Activated naive CD8-positive, alpha-beta T cell treated with anti-CD3 and anti-CD28 coated beads for 36 hours (primary cell): ENCODE data around the gene ZCCHC7. TPM values are rescaled to one million over a fixed set of nuclear protein-coding genes. Genes with fewer than 3 reads are reported as not detected.
"Not testable (repeated sequence)": the region's sequence is repeated elsewhere in the genome, so short reads cannot be mapped to it uniquely, and the experiment has no call there.

Source experiments
- DNase-seq: peaks from one replicate; pipeline ENCODE4 v3.0.0; 2021
- H3K27ac Mint-ChIP-seq: one replicate; pipeline ENCODE4 v1.8.0; 2022; ENCODE audit warnings: mild to moderate bottlenecking, moderate library complexity, mixed read lengths
- H3K27me3 Mint-ChIP-seq: one replicate; pipeline ENCODE4 v1.8.0; 2022; ENCODE audit warnings: mild to moderate bottlenecking, mixed read lengths
- H3K36me3 Mint-ChIP-seq: one replicate; pipeline ENCODE4 v1.8.0; 2021; ENCODE audit warnings: mild to moderate bottlenecking, mixed read lengths
- H3K4me1 Mint-ChIP-seq: one replicate; pipeline ENCODE4 v1.8.0; 2021; ENCODE audit warnings: mixed read lengths
- H3K4me3 Mint-ChIP-seq: one replicate; pipeline ENCODE4 v1.8.0; 2022; ENCODE audit warnings: mild to moderate bottlenecking, moderate library complexity, mixed read lengths
- H3K9me3 Mint-ChIP-seq: one replicate; pipeline ENCODE4 v1.8.0; 2022; ENCODE audit warnings: mixed read lengths
- total RNA-seq, 2 experiments: library from RNA; stranded (reverse); gene quantifications; one replicate each; pipeline ENCODE4 v1.2.3, GENCODE V29; 2021

Gene ZCCHC7
- total RNA-seq, 2 experiments from 2014 or later = 35.4 to 37.5 TPM

- Mint-ChIP-seq H3K9me3 (peaks cover 12% of the 10 kb centered on the region), H3K4me1 (peaks cover 70% of the 10 kb centered on the region), H3K27ac (peak overlapping the region; percentile 99), H3K36me3 (peaks cover 41% of the 10 kb centered on the region)
- H3K4me3 Mint-ChIP-seq, DNase-seq, H3K27me3 Mint-ChIP-seq: not testable (repeated sequence)
Measured at GRCh38 chr9:37291612-37292238, 171.4 kb downstream of the ZCCHC7 start.

DNA sequence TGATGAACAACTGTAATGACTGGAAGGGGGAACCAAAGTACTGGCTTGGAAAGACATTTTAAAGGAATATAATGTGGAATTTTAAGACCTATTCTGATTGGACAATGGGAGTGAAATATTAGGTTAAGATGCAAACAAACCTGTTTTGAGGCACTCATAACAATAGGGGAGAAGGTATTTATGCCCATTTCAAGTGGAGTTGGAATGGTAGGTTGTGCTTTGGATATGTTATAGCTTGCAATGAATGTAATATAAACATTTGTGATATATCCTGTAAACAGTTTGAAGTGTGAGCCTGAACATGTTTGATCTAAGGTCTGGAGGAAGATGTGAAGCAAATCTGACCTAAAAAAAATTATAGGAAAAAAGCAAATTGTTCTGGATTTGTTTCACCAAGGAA, 172.5 kb downstream of the ZCCHC7 start:
- Mint-ChIP-seq H3K27ac (peak overlapping the region; percentile 87), H3K4me3 (peak overlapping the region; percentile 1), H3K27me3 (no peaks in the 10 kb centered on the region), H3K9me3 (peaks cover 10% of the 10 kb centered on the region), H3K4me1 (peaks cover 67% of the 10 kb centered on the region), H3K36me3 (peaks cover 38% of the 10 kb centered on the region)
- DNase-seq = no peak

- Mint-ChIP-seq H3K4me3 (no peak overlapping the region), H3K4me1 (peaks cover 72% of the 10 kb centered on the region), H3K9me3 (peaks cover 7% of the 10 kb centered on the region), H3K36me3 (peaks cover 40% of the 10 kb centered on the region), H3K27me3 (no peaks in the 10 kb centered on the region), H3K27ac (peak overlapping the region; percentile 87)
- no peak for DNase-seq
Measured at GRCh38 chr9:37293664-37294524, 173.5 kb downstream of the ZCCHC7 start.

DNA sequence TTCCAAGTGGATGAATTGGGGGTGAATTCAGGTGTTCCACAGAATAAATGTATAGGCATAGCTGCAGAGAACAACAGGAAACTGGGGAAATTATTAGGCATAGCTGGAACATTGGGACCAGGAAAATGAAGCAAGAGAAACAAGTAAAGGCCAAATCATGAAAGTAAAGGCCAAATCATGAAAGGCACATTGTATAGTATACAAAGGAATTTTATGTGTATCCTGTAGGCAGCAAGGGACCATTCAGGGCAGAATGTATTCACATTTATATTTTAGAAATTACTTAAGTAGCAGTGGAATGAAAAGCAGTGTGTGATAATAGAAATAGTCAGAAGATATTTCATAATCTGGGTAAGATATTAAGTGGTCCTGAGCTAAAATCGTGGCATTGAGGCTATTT, 174.8 kb downstream of the ZCCHC7 start:
- no peak for DNase-seq
- H3K4me3 Mint-ChIP-seq = no peak overlapping the region
- H3K36me3 Mint-ChIP-seq = peaks cover 36% of the 10 kb centered on the region
- no peaks in the 10 kb centered on the region for H3K27me3 Mint-ChIP-seq
- peaks cover 73% of the 10 kb centered on the region for H3K4me1 Mint-ChIP-seq
- peaks cover 2% of the 10 kb centered on the region for H3K9me3 Mint-ChIP-seq
- H3K27ac Mint-ChIP-seq = peak overlapping the region; percentile 68

GRCh38 chr9:37295796-37296195, 175.4 kb downstream of the ZCCHC7 start:
- H3K27ac Mint-ChIP-seq = peak overlapping the region; percentile 57
- peaks cover 72% of the 10 kb centered on the region for H3K4me1 Mint-ChIP-seq
- DNase-seq = no peak
- no peaks in the 10 kb centered on the region for H3K27me3 Mint-ChIP-seq
- peaks cover 2% of the 10 kb centered on the region for H3K9me3 Mint-ChIP-seq
- H3K4me3 Mint-ChIP-seq = no peak overlapping the region
- peaks cover 36% of the 10 kb centered on the region for H3K36me3 Mint-ChIP-seq

GRCh38 chr9:37297592-37297991, 177.2 kb downstream of the ZCCHC7 start:
- Mint-ChIP-seq H3K36me3 (peaks cover 40% of the 10 kb centered on the region), H3K27me3 (no peaks in the 10 kb centered on the region), H3K9me3 (peaks cover 3% of the 10 kb centered on the region), H3K27ac (peak overlapping the region; percentile 14), H3K4me1 (peaks cover 77% of the 10 kb centered on the region), H3K4me3 (no peak overlapping the region)
- DNase-seq = no peak

DNA sequence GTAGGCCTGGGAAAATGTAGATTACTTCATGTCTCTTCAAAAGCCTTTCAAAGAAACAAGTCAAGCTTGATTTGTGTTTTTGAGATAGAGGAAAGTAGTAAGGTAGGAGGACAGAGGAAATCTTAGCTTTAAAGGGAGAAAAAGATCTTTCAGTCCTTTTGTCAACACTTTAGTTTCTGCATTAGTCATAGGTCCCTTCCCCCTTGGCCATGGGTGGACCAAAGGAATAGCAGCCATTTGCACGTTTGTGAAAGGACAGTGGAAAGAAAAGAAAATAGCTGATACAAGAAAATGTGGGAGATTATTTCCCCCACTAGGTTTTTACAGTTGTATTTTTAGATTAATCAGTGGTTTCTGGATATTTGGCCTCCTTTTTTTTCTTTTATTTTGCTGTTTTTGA, 180.2 kb downstream of the ZCCHC7 start:
- H3K27me3 Mint-ChIP-seq = no peaks in the 10 kb centered on the region
- H3K27ac Mint-ChIP-seq = peak overlapping the region; percentile 95
- H3K4me1 Mint-ChIP-seq = peaks cover 67% of the 10 kb centered on the region
- H3K9me3 Mint-ChIP-seq = peaks cover 5% of the 10 kb centered on the region
- peak overlapping the region; percentile 27 for H3K4me3 Mint-ChIP-seq
- peaks cover 58% of the 10 kb centered on the region for H3K36me3 Mint-ChIP-seq
- peak; percentile 21 for DNase-seq

DNA sequence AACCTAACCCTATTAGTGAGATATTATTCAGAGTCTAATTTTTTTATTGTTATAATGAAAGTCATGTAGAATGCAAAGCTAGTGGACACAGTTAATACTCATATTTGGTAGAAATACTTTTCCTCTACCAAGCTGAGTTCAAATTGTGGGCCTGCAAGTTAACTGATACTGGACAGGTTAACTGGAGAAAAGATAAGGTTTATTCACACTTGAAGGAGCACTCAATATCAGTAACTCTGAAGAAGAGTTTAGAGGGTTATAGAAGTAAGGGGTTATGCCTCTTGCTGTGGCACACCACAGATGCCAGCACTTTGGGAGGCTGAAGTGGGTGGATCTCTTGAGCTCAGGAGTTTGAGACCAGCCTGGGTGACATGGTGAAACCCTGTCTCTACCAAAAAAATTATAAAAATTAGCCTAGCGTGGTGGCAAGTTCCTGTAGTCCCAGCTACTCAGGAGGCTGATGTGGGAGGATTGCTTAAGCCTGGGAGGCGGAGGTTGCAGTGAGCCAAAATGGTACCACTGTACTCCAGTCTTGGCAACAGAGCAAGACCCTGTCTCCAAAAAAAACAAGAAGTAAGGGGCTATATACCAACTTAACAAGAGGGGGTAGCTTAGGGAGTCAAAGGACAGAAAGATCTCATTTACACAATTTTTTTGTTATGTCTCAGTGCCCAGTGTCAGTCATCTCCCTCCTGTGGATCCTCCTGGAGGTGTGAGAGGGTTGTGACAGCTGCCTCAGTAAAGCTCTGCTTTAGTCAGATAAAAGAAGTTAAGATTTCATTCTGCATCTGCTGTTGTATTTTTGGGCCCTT, 180.9 kb downstream of the ZCCHC7 start:
- H3K27me3 Mint-ChIP-seq = no peaks in the 10 kb centered on the region
- peaks cover 61% of the 10 kb centered on the region for H3K4me1 Mint-ChIP-seq
- no peak for DNase-seq
- H3K27ac Mint-ChIP-seq = peak overlapping the region; percentile 95
- H3K9me3 Mint-ChIP-seq = peaks cover 5% of the 10 kb centered on the region
- peaks cover 53% of the 10 kb centered on the region for H3K36me3 Mint-ChIP-seq
- H3K4me3 Mint-ChIP-seq = peak overlapping the region; percentile 43

DNA sequence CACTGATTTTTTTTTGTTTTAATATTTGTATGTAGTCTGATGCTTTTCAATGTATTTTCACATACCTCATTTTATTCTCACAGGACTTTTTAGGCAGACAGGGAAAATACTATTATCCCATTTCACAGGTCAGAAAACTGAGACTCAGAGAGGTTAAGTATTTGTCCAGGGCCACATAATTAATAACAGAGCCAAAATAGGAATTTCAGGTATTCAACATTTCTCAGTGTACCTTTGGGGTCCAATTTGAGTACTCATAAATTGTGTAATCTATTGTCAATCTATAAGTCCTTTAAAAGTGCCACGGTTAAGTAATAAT, 181.4 kb downstream of the ZCCHC7 start:
- peak overlapping the region; percentile 95 for H3K27ac Mint-ChIP-seq

DNA sequence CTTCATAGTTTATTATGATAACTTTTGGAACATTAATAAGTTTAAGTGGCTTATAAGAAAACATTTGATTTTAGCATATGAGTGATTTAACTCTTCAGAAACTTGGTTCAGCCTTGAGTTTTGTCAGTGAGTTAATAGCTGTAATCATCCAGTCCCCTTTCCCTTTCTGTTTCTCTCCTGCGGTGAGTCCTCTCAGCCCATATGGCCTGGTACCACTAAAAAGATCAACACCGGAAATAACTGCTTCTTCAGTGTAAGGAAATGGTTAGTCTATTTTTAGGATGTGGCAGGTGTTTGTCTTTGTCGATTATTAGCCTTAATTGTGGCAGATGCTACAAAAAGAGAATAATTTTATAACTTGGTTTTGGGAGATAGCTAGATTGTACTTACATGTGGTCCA, 181.9 kb downstream of the ZCCHC7 start:
- no peaks in the 10 kb centered on the region for H3K27me3 Mint-ChIP-seq
- peak; percentile 44 for DNase-seq
- H3K27ac Mint-ChIP-seq = peak overlapping the region; percentile 95
- H3K4me1 Mint-ChIP-seq = peaks cover 57% of the 10 kb centered on the region
- peaks cover 50% of the 10 kb centered on the region for H3K36me3 Mint-ChIP-seq
- peaks cover 5% of the 10 kb centered on the region for H3K9me3 Mint-ChIP-seq
- peak overlapping the region; percentile 50 for H3K4me3 Mint-ChIP-seq

More for the DNA sequence above, 181.4 kb downstream of the ZCCHC7 start:
- no peak for DNase-seq
- H3K9me3 Mint-ChIP-seq = peaks cover 5% of the 10 kb centered on the region
- peaks cover 50% of the 10 kb centered on the region for H3K36me3 Mint-ChIP-seq
- peak overlapping the region; percentile 43 for H3K4me3 Mint-ChIP-seq
- peaks cover 57% of the 10 kb centered on the region for H3K4me1 Mint-ChIP-seq
- H3K27me3 Mint-ChIP-seq = no peaks in the 10 kb centered on the region

- Mint-ChIP-seq H3K27ac (peak overlapping the region; percentile 95), H3K36me3 (peaks cover 42% of the 10 kb centered on the region), H3K4me1 (peaks cover 49% of the 10 kb centered on the region)
- not testable (repeated sequence) for DNase-seq, H3K27me3 Mint-ChIP-seq, H3K4me3 Mint-ChIP-seq, H3K9me3 Mint-ChIP-seq
Measured at GRCh38 chr9:37303272-37303671, 182.9 kb downstream of the ZCCHC7 start.

GRCh38 chr9:37309136-37309535, 188.8 kb downstream of the ZCCHC7 start:
- Mint-ChIP-seq H3K36me3 (peaks cover 25% of the 10 kb centered on the region), H3K4me3 (no peak overlapping the region), H3K9me3 (no peaks in the 10 kb centered on the region), H3K27ac (no peak overlapping the region), H3K27me3 (no peaks in the 10 kb centered on the region), H3K4me1 (peaks cover 5% of the 10 kb centered on the region)
- DNase-seq = peak; percentile 18

DNA sequence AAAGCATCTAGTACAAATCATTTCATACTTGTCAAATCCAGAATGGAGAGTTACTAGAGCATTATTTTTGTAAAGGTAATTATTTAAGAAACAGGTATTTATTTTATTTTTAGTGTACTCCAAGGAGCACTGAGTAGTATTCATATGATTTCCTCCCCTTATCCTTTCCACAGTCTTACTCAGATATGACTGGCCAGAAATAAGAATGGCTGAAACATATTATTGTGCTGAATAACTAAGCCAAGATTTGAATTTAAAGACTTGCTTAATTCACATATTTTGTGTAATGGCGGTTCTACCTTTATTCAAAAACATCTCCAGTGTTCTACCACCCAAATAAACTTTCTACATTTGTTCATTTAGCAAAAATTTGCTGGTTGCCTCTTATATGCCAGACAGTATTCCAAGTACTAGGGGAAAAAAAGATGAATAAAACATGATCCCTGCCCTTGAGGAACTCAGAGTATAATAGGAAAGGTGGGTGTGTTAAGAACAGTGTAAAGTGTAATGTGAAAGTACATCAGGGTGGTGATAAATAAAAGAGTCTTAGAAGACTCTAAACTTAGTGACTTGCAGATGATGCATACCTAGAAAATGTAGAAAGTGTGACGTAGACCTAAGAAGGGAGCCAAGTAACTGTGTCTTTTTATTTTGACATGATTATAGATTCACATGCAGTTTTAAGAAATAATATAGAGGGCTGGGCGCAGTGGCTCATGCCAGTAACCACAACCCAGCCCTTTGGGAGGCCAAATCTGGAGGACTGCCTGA, 191.7 kb downstream of the ZCCHC7 start:
- no peaks in the 10 kb centered on the region for H3K9me3 Mint-ChIP-seq
- H3K4me3 Mint-ChIP-seq = no peak overlapping the region
- no peaks in the 10 kb centered on the region for H3K27me3 Mint-ChIP-seq
- no peak overlapping the region for H3K27ac Mint-ChIP-seq
- peaks cover 20% of the 10 kb centered on the region for H3K36me3 Mint-ChIP-seq
- no peak for DNase-seq
- peaks cover 2% of the 10 kb centered on the region for H3K4me1 Mint-ChIP-seq

DNA sequence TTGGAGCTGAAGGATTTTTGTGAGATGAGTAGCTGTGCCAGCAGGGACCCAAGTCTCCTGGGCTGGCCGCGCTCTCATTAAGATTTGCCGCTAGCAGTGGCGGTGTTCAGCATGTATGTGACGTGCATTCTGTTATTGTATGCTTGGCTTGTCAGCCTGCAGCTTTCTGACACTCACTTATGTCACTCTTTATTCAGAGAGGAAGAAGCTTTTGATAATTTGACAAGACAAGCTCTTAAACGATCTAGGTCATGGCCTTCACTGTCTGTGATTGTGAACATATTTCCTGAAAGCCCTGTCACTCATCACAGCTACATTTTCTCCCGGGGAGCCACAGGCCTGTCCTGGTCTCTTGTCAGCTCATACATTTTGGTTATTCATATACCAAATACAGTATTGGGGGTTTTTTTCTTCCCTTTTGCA, 203.9 kb downstream of the ZCCHC7 start:
- Mint-ChIP-seq H3K4me3 (no peak overlapping the region), H3K27ac (peak overlapping the region; percentile 25), H3K36me3 (peaks cover 20% of the 10 kb centered on the region), H3K27me3 (no peaks in the 10 kb centered on the region), H3K4me1 (peaks cover 18% of the 10 kb centered on the region), H3K9me3 (no peaks in the 10 kb centered on the region)
- no peak for DNase-seq
